ENCODE data around the gene GOLGA6A. TPM values are rescaled to one million over a fixed set of nuclear protein-coding genes. Genes with fewer than 3 reads are reported as not detected.
"Not testable (repeated sequence)": the region's sequence is repeated elsewhere in the genome, so short reads cannot be mapped to it uniquely, and the experiment has no call there.

GOLGA6A gene
- total RNA-seq, 1 donor = not detected

GRCh38 chr15:74121858-74122257 lies 39.5 kb upstream of the GOLGA6A start:
- no peak for DNase-seq (ENCODE audit: insufficient read length, low spot score, missing footprints)
- Histone ChIP-seq H3K4me3 (ENCODE audit: insufficient read depth, low read length) (no peak overlapping the region), H3K79me2 (ENCODE audit: insufficient read depth, low read length) (no peaks in the 10 kb centered on the region), H3K27ac (ENCODE audit: low read depth, low read length) (no peak overlapping the region), H3K9me3 (ENCODE audit: low read depth, low read length) (no peaks in the 10 kb centered on the region), H4K20me1 (ENCODE audit: insufficient read depth, low read length) (no peaks in the 10 kb centered on the region), H3K4me2 (ENCODE audit: insufficient read depth, low read length) (no peak overlapping the region), H3K36me3 (ENCODE audit: insufficient read depth, low read length) (no peaks in the 10 kb centered on the region), H3K4me1 (ENCODE audit: insufficient read depth, low read length) (no peaks in the 10 kb centered on the region), H2AFZ (ENCODE audit: low read length) (no peak overlapping the region), H3K27me3 (ENCODE audit: insufficient read depth, low read length) (peaks cover 51% of the 10 kb centered on the region)
- no peak for TF ChIP-seq CTCF (IDR thresholded peaks at IDR 0.05; ENCODE audit: extremely low read depth, low read depth, low read length)

GRCh38 chr15:74121039-74121438 lies 38.7 kb upstream of the GOLGA6A start:
- peaks cover 46% of the 10 kb centered on the region for H3K27me3 ChIP-seq (ENCODE audit: insufficient read depth, low read length)
- H3K9me3 ChIP-seq (ENCODE audit: low read depth, low read length) = no peaks in the 10 kb centered on the region
- no peak overlapping the region for H3K4me3 ChIP-seq (ENCODE audit: insufficient read depth, low read length)
- no peak overlapping the region for H3K27ac ChIP-seq (ENCODE audit: low read depth, low read length)
- H4K20me1 ChIP-seq (ENCODE audit: insufficient read depth, low read length) = no peaks in the 10 kb centered on the region
- no peaks in the 10 kb centered on the region for H3K4me1 ChIP-seq (ENCODE audit: insufficient read depth, low read length)
- H3K4me2 ChIP-seq (ENCODE audit: insufficient read depth, low read length) = no peak overlapping the region
- H2AFZ ChIP-seq (ENCODE audit: low read length) = no peak overlapping the region
- DNase-seq (ENCODE audit: insufficient read length, low spot score, missing footprints) = no peak
- no peaks in the 10 kb centered on the region for H3K36me3 ChIP-seq (ENCODE audit: insufficient read depth, low read length)
- H3K79me2 ChIP-seq (ENCODE audit: insufficient read depth, low read length) = no peaks in the 10 kb centered on the region
- no peak for TF ChIP-seq CTCF (IDR thresholded peaks at IDR 0.05; ENCODE audit: extremely low read depth, low read depth, low read length)

GRCh38 chr15:74120426-74120825 lies 38.1 kb upstream of the GOLGA6A start:
- Histone ChIP-seq H3K27ac (ENCODE audit: low read depth, low read length) (no peak overlapping the region), H3K79me2 (ENCODE audit: insufficient read depth, low read length) (no peaks in the 10 kb centered on the region), H3K9me3 (ENCODE audit: low read depth, low read length) (no peaks in the 10 kb centered on the region), H3K4me3 (ENCODE audit: insufficient read depth, low read length) (no peak overlapping the region), H4K20me1 (ENCODE audit: insufficient read depth, low read length) (no peaks in the 10 kb centered on the region), H3K4me1 (ENCODE audit: insufficient read depth, low read length) (no peaks in the 10 kb centered on the region), H3K4me2 (ENCODE audit: insufficient read depth, low read length) (no peak overlapping the region), H2AFZ (ENCODE audit: low read length) (no peak overlapping the region), H3K36me3 (ENCODE audit: insufficient read depth, low read length) (no peaks in the 10 kb centered on the region), H3K27me3 (ENCODE audit: insufficient read depth, low read length) (peaks cover 46% of the 10 kb centered on the region)
- DNase-seq (ENCODE audit: insufficient read length, low spot score, missing footprints) = no peak
- no peak for TF ChIP-seq CTCF (IDR thresholded peaks at IDR 0.05; ENCODE audit: extremely low read depth, low read depth, low read length)

- TF ChIP-seq CTCF (IDR thresholded peaks at IDR 0.05; ENCODE audit: extremely low read depth, low read depth, low read length) = no peak
Observed at GRCh38 chr15:74109713-74110112, 27.4 kb upstream of the GOLGA6A start.

GRCh38 chr15:74108611-74109010 lies 26.3 kb upstream of the GOLGA6A start:
- not testable (repeated sequence) for H3K4me2 ChIP-seq (ENCODE audit: insufficient read depth, low read length); H3K27me3 ChIP-seq (ENCODE audit: insufficient read depth, low read length); H4K20me1 ChIP-seq (ENCODE audit: insufficient read depth, low read length); DNase-seq (ENCODE audit: insufficient read length, low spot score, missing footprints); H3K4me3 ChIP-seq (ENCODE audit: insufficient read depth, low read length); H3K4me1 ChIP-seq (ENCODE audit: insufficient read depth, low read length); H2AFZ ChIP-seq (ENCODE audit: low read length); H3K27ac ChIP-seq (ENCODE audit: low read depth, low read length); H3K36me3 ChIP-seq (ENCODE audit: insufficient read depth, low read length); H3K9me3 ChIP-seq (ENCODE audit: low read depth, low read length); H3K79me2 ChIP-seq (ENCODE audit: insufficient read depth, low read length)

More at GRCh38 chr15:74109713-74110112, 27.4 kb upstream of the GOLGA6A start:
- Histone ChIP-seq H3K36me3 (ENCODE audit: insufficient read depth, low read length) (no peaks in the 10 kb centered on the region), H3K79me2 (ENCODE audit: insufficient read depth, low read length) (no peaks in the 10 kb centered on the region), H3K27ac (ENCODE audit: low read depth, low read length) (no peak overlapping the region), H3K4me3 (ENCODE audit: insufficient read depth, low read length) (no peak overlapping the region), H3K4me2 (ENCODE audit: insufficient read depth, low read length) (no peak overlapping the region), H2AFZ (ENCODE audit: low read length) (no peak overlapping the region), H4K20me1 (ENCODE audit: insufficient read depth, low read length) (no peaks in the 10 kb centered on the region), H3K27me3 (ENCODE audit: insufficient read depth, low read length) (no peaks in the 10 kb centered on the region), H3K4me1 (ENCODE audit: insufficient read depth, low read length) (no peaks in the 10 kb centered on the region), H3K9me3 (ENCODE audit: low read depth, low read length) (no peaks in the 10 kb centered on the region)
- DNase-seq (ENCODE audit: insufficient read length, low spot score, missing footprints) = no peak
